WTC11 (cell line): ENCODE data around the gene HOXB6. TPM values are rescaled to one million over a fixed set of nuclear protein-coding genes. Genes with fewer than 3 reads are reported as not detected.

Experiments used
- ATAC-seq: fragments of 200-7000 bp; cut with Tn5 transposase; 2 replicates; pipeline ENCODE4 v1.10.0; 2021; ENCODE audit warnings: mild to moderate bottlenecking, moderate library complexity
- CTCF ChIA-PET: fragments of 300-600 bp; sonication (Branson Sonifier 250); formaldehyde crosslinking; loops from one replicate; lab custom pipeline; 2021; ENCODE audit warnings: antibody characterized with exemption; lab: Charles Lee
- POLR2A ChIA-PET: fragments of 350-600 bp; sonication (Branson Sonifier 250); formaldehyde crosslinking; loops from one replicate; lab custom pipeline; 2021; ENCODE audit warnings: antibody characterized with exemption; lab: Charles Lee
- DNase-seq: peaks from one replicate; pipeline ENCODE4 v3.0.0; 2021; ENCODE audit warnings: low spot score
- H3K27ac Mint-ChIP-seq: 2 replicates; pipeline ENCODE4 v1.8.0; 2021; ENCODE audit warnings: mixed read lengths
- H3K27me3 Mint-ChIP-seq: 2 replicates; pipeline ENCODE4 v1.8.0; 2021; ENCODE audit warnings: low read depth, mild to moderate bottlenecking, moderate library complexity, mixed read lengths
- H3K36me3 Mint-ChIP-seq: 2 replicates; pipeline ENCODE4 v1.8.0; 2021; ENCODE audit warnings: mixed read lengths
- H3K4me1 Mint-ChIP-seq: 2 replicates; pipeline ENCODE4 v1.8.0; 2022; ENCODE audit warnings: mixed read lengths
- H3K4me3 Mint-ChIP-seq: 2 replicates; pipeline ENCODE4 v1.8.0; 2021; ENCODE audit warnings: mild to moderate bottlenecking, moderate library complexity, mixed read lengths
- H3K9me3 Mint-ChIP-seq: 2 replicates; pipeline ENCODE4 v1.8.0; 2021; ENCODE audit warnings: mixed read lengths
- CREB1 ChIP-seq: sonication (generic); formaldehyde crosslinking; IDR thresholded peaks from 2 replicates; pipeline ENCODE4 v1.8.0; 2023; ENCODE audit warnings: mild to moderate bottlenecking, missing genetic modification reagents
- GRHL2 ChIP-seq: fragments of 250-450 bp; sonication (Bioruptor Pico); IDR thresholded peaks from 2 replicates; pipeline ENCODE4 v1.8.0; 2022; ENCODE audit warnings: mild to moderate bottlenecking, moderate library complexity; ENCODE audit not compliant: insufficient replicate concordance, severe bottlenecking
- IRF2 ChIP-seq: sonication (generic); formaldehyde crosslinking; IDR thresholded peaks from 2 replicates; pipeline ENCODE4 v1.8.0; 2022; ENCODE audit warnings: low read depth, missing genetic modification reagents, borderline replicate concordance
- NFE2L1 ChIP-seq: sonication (generic); formaldehyde crosslinking; IDR thresholded peaks from 2 replicates; pipeline ENCODE4 v1.8.1; 2023; ENCODE audit warnings: missing genetic modification reagents
- NR1H2 ChIP-seq: sonication (generic); formaldehyde crosslinking; IDR thresholded peaks from 2 replicates; pipeline ENCODE4 v1.9.0; 2021; ENCODE audit warnings: mild to moderate bottlenecking, moderate library complexity, missing genetic modification reagents
- OVOL2 ChIP-seq: fragments of 250-450 bp; sonication (Bioruptor Pico); IDR thresholded peaks from 2 replicates; pipeline ENCODE4 v1.9.0; 2021; ENCODE audit warnings: mild to moderate bottlenecking, borderline replicate concordance
- SMAD4 ChIP-seq: sonication (generic); formaldehyde crosslinking; IDR thresholded peaks from 2 replicates; pipeline ENCODE4 v1.8.0; 2022; ENCODE audit warnings: mild to moderate bottlenecking, missing genetic modification reagents
- TEAD1 ChIP-seq: sonication (generic); formaldehyde crosslinking; IDR thresholded peaks from 2 replicates; pipeline ENCODE4 v1.8.0; 2022; ENCODE audit warnings: mild to moderate bottlenecking, missing genetic modification reagents
- TEAD4 ChIP-seq: sonication (generic); formaldehyde crosslinking; IDR thresholded peaks from 2 replicates; pipeline ENCODE4 v1.8.0; 2022; ENCODE audit warnings: mild to moderate bottlenecking, missing genetic modification reagents
- TP53 ChIP-seq: sonication (generic); formaldehyde crosslinking; IDR thresholded peaks from 2 replicates; pipeline ENCODE4 v1.8.1; 2023; ENCODE audit warnings: mild to moderate bottlenecking, missing genetic modification reagents
- total RNA-seq: library from RNA; stranded (reverse); gene quantifications from 3 replicates; pipeline ENCODE4 v1.2.3, GENCODE V29; 2021
- TF ChIP-seq, protein P1 (sequence below): sonication (generic); formaldehyde crosslinking; IDR thresholded peaks from 2 replicates; pipeline ENCODE4 v1.8.1; 2022; ENCODE audit warnings: missing genetic modification reagents, borderline replicate concordance
- TF ChIP-seq, protein P2 (sequence below): sonication (generic); formaldehyde crosslinking; IDR thresholded peaks from 2 replicates; pipeline ENCODE4 v1.8.0; 2023; ENCODE audit warnings: missing genetic modification reagents
- TF ChIP-seq, protein P3 (sequence below): fragments of 250-450 bp; sonication (Bioruptor Pico); IDR thresholded peaks from 2 replicates; pipeline ENCODE4 v1.9.0; 2021; ENCODE audit warnings: mild to moderate bottlenecking
- TF ChIP-seq, protein P4 (sequence below): sonication (generic); formaldehyde crosslinking; conservative IDR thresholded peaks from 2 replicates; pipeline ENCODE4 v1.8.1; 2023; ENCODE audit warnings: mild to moderate bottlenecking, low read depth, missing genetic modification reagents, moderate library complexity
- TF ChIP-seq, protein P5 (sequence below): sonication (generic); formaldehyde crosslinking; IDR thresholded peaks from 2 replicates; pipeline ENCODE4 v1.8.0; 2022; ENCODE audit warnings: mild to moderate bottlenecking, missing genetic modification reagents
- TF ChIP-seq, protein P6 (sequence below): fragments of 250-450 bp; sonication (Bioruptor Pico); IDR thresholded peaks from 2 replicates; pipeline ENCODE4 v1.9.0; 2021; ENCODE audit warnings: mild to moderate bottlenecking, borderline replicate concordance
- TF ChIP-seq, protein P7 (sequence below): sonication (generic); formaldehyde crosslinking; conservative IDR thresholded peaks from 2 replicates; pipeline ENCODE4 v1.8.1; 2022; ENCODE audit warnings: mild to moderate bottlenecking, missing genetic modification reagents
- TF ChIP-seq, protein P8 (sequence below): fragments of 250-450 bp; sonication (Bioruptor Pico); IDR thresholded peaks from 2 replicates; pipeline ENCODE4 v1.9.0; 2021; ENCODE audit warnings: moderate library complexity, mild to moderate bottlenecking, inconsistent platforms, borderline replicate concordance

The HOXB6 gene
- total RNA-seq, 1 experiment from 2014 or later = not detected

DNA sequence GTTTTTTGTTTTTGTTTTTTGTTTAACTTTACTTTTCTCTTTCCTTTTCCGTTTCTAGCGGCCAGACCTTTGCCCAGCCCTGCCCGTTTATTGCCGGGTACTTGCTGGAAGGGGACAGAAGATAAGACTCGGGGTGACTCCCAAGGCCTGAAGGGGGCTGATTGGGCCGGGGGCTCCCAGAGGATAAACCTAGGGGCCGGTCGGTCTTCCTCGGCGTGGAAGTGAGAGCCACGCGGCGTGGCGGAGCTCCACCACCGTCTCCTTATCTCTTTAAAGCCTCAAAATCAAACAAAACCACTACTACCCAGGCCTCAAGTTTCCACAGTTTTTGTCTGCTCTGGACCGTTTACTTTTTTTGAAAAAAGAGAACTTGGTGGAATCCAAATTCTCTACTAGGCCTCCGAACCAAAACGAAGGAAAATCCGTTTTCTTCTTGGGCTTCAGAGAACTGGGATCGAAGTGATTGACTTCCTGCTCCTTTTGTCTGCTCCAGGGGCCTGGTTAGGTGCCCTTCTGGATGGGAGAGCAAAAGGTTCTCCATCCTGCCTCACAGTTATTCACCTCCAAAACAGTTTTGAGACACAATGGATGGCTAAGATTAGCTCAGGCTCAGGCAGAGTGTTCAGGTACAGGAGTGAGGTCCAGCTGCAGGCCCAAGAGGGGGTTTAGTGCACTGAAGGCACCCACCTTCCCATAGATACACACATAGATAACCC lies 29.9 kb upstream of the HOXB6 start:
- no peak overlapping the region for H3K4me3 Mint-ChIP-seq
- peaks cover 16% of the 10 kb centered on the region for H3K4me1 Mint-ChIP-seq
- CTCF ChIA-PET = interaction anchor here (1.5 kb wide), 1 partner anchor 8 kb away, joined by 5 read pairs; the partner anchor contains the start of gene HOXB9

More for the DNA sequence above, 29.9 kb upstream of the HOXB6 start:
- H3K9me3 Mint-ChIP-seq = no peaks in the 10 kb centered on the region
- no peak for ATAC-seq
- peaks cover 100% of the 10 kb centered on the region; the same call in 1 of the 2 replicates for H3K27me3 Mint-ChIP-seq
- no peak for DNase-seq
- no peaks in the 10 kb centered on the region; the same call in 1 of the 2 replicates for H3K36me3 Mint-ChIP-seq
- H3K27ac Mint-ChIP-seq = no peak overlapping the region
- POLR2A ChIA-PET = no interaction called here
- TF ChIP-seq, protein P1, sequence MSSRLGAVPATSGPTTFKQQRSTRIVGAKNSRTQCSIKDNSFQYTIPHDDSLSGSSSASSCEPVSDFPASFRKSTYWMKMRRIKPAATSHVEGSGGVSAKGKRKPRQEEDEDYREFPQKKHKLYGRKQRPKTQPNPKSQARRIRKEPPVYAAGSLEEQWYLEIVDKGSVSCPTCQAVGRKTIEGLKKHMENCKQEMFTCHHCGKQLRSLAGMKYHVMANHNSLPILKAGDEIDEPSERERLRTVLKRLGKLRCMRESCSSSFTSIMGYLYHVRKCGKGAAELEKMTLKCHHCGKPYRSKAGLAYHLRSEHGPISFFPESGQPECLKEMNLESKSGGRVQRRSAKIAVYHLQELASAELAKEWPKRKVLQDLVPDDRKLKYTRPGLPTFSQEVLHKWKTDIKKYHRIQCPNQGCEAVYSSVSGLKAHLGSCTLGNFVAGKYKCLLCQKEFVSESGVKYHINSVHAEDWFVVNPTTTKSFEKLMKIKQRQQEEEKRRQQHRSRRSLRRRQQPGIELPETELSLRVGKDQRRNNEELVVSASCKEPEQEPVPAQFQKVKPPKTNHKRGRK (CRISPR knock-in tag) = no peak
- TF ChIP-seq TEAD1 (CRISPR knock-in tag) (no peak), SMAD4 (CRISPR knock-in tag) (no peak), GRHL2 (CRISPR knock-in tag) (no peak), NFE2L1 (no peak), TEAD4 (no peak), IRF2 (CRISPR knock-in tag) (no peak), CREB1 (CRISPR knock-in tag) (no peak), NR1H2 (no peak), OVOL2 (CRISPR knock-in tag) (no peak), TP53 (no peak)
- TF ChIP-seq, protein P2, sequence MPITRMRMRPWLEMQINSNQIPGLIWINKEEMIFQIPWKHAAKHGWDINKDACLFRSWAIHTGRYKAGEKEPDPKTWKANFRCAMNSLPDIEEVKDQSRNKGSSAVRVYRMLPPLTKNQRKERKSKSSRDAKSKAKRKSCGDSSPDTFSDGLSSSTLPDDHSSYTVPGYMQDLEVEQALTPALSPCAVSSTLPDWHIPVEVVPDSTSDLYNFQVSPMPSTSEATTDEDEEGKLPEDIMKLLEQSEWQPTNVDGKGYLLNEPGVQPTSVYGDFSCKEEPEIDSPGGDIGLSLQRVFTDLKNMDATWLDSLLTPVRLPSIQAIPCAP (CRISPR knock-in tag) = no peak
- TF ChIP-seq, protein P3, sequence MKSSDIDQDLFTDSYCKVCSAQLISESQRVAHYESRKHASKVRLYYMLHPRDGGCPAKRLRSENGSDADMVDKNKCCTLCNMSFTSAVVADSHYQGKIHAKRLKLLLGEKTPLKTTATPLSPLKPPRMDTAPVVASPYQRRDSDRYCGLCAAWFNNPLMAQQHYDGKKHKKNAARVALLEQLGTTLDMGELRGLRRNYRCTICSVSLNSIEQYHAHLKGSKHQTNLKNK (CRISPR knock-in tag) = no peak
- TF ChIP-seq, protein P4, sequence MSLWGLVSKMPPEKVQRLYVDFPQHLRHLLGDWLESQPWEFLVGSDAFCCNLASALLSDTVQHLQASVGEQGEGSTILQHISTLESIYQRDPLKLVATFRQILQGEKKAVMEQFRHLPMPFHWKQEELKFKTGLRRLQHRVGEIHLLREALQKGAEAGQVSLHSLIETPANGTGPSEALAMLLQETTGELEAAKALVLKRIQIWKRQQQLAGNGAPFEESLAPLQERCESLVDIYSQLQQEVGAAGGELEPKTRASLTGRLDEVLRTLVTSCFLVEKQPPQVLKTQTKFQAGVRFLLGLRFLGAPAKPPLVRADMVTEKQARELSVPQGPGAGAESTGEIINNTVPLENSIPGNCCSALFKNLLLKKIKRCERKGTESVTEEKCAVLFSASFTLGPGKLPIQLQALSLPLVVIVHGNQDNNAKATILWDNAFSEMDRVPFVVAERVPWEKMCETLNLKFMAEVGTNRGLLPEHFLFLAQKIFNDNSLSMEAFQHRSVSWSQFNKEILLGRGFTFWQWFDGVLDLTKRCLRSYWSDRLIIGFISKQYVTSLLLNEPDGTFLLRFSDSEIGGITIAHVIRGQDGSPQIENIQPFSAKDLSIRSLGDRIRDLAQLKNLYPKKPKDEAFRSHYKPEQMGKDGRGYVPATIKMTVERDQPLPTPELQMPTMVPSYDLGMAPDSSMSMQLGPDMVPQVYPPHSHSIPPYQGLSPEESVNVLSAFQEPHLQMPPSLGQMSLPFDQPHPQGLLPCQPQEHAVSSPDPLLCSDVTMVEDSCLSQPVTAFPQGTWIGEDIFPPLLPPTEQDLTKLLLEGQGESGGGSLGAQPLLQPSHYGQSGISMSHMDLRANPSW (CRISPR knock-in tag) = no peak
- TF ChIP-seq, protein P5, sequence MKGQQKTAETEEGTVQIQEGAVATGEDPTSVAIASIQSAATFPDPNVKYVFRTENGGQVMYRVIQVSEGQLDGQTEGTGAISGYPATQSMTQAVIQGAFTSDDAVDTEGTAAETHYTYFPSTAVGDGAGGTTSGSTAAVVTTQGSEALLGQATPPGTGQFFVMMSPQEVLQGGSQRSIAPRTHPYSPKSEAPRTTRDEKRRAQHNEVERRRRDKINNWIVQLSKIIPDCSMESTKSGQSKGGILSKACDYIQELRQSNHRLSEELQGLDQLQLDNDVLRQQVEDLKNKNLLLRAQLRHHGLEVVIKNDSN (CRISPR knock-in tag) = no peak
- TF ChIP-seq, protein P6, sequence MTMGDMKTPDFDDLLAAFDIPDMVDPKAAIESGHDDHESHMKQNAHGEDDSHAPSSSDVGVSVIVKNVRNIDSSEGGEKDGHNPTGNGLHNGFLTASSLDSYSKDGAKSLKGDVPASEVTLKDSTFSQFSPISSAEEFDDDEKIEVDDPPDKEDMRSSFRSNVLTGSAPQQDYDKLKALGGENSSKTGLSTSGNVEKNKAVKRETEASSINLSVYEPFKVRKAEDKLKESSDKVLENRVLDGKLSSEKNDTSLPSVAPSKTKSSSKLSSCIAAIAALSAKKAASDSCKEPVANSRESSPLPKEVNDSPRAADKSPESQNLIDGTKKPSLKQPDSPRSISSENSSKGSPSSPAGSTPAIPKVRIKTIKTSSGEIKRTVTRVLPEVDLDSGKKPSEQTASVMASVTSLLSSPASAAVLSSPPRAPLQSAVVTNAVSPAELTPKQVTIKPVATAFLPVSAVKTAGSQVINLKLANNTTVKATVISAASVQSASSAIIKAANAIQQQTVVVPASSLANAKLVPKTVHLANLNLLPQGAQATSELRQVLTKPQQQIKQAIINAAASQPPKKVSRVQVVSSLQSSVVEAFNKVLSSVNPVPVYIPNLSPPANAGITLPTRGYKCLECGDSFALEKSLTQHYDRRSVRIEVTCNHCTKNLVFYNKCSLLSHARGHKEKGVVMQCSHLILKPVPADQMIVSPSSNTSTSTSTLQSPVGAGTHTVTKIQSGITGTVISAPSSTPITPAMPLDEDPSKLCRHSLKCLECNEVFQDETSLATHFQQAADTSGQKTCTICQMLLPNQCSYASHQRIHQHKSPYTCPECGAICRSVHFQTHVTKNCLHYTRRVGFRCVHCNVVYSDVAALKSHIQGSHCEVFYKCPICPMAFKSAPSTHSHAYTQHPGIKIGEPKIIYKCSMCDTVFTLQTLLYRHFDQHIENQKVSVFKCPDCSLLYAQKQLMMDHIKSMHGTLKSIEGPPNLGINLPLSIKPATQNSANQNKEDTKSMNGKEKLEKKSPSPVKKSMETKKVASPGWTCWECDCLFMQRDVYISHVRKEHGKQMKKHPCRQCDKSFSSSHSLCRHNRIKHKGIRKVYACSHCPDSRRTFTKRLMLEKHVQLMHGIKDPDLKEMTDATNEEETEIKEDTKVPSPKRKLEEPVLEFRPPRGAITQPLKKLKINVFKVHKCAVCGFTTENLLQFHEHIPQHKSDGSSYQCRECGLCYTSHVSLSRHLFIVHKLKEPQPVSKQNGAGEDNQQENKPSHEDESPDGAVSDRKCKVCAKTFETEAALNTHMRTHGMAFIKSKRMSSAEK (CRISPR knock-in tag) = no peak
- TF ChIP-seq, protein P7, sequence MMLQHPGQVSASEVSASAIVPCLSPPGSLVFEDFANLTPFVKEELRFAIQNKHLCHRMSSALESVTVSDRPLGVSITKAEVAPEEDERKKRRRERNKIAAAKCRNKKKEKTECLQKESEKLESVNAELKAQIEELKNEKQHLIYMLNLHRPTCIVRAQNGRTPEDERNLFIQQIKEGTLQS (CRISPR knock-in tag) = no peak
- TF ChIP-seq, protein P8, sequence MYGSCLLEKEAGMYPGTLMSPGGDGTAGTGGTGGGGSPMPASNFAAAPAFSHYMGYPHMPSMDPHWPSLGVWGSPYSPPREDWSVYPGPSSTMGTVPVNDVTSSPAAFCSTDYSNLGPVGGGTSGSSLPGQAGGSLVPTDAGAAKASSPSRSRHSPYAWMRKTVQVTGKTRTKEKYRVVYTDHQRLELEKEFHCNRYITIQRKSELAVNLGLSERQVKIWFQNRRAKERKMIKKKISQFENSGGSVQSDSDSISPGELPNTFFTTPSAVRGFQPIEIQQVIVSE (CRISPR knock-in tag) = no peak
